KG1 (cell line): ENCODE measurements around the gene MYO5B.

ENCODE experiments used
- DNase-seq: peaks from one replicate; lab custom pipeline; 2025; lab: John Stamatoyannopoulos, UW

MYO5B gene

GRCh38 chr18:49968644-49969309, 226.2 kb downstream of the MYO5B start:
- DNase-seq = no peak

- DNase-seq = no peak
Observed at GRCh38 chr18:49967636-49968313, 227.2 kb downstream of the MYO5B start.

GRCh38 chr18:49967171-49967570, 227.8 kb downstream of the MYO5B start:
- DNase-seq = no peak

GRCh38 chr18:49966090-49966489, 228.9 kb downstream of the MYO5B start:
- no peak for DNase-seq

- DNase-seq = no peak
Observed at GRCh38 chr18:49963217-49963616, 231.7 kb downstream of the MYO5B start.

- DNase-seq = no peak
Observed at GRCh38 chr18:49961271-49961670, 233.7 kb downstream of the MYO5B start.

- no peak for DNase-seq
Observed at GRCh38 chr18:49960376-49960775, 234.6 kb downstream of the MYO5B start.

GRCh38 chr18:49959176-49959575, 235.8 kb downstream of the MYO5B start:
- DNase-seq = no peak

GRCh38 chr18:49955263-49955662, 239.7 kb downstream of the MYO5B start:
- no peak for DNase-seq

- DNase-seq = no peak
Observed at GRCh38 chr18:49953391-49953790, 241.6 kb downstream of the MYO5B start.

GRCh38 chr18:49949951-49950395, 245.0 kb downstream of the MYO5B start:
- peak; percentile 38 for DNase-seq

GRCh38 chr18:49948975-49949374, 246.0 kb downstream of the MYO5B start:
- DNase-seq = no peak

GRCh38 chr18:49944663-49945062, 250.3 kb downstream of the MYO5B start:
- DNase-seq = no peak

GRCh38 chr18:49936821-49937220, 258.1 kb downstream of the MYO5B start:
- DNase-seq = no peak

- no peak for DNase-seq
Observed at GRCh38 chr18:49935215-49935614, 259.7 kb downstream of the MYO5B start.

- DNase-seq = no peak
Observed at GRCh38 chr18:49934457-49934856, 260.5 kb downstream of the MYO5B start.

GRCh38 chr18:49933530-49934128, 261.3 kb downstream of the MYO5B start:
- no peak for DNase-seq

GRCh38 chr18:49931760-49932159, 263.2 kb downstream of the MYO5B start:
- DNase-seq = no peak

- DNase-seq = no peak
Observed at GRCh38 chr18:49931179-49931578, 263.8 kb downstream of the MYO5B start.

GRCh38 chr18:49926106-49926745, 268.7 kb downstream of the MYO5B start:
- no peak for DNase-seq

GRCh38 chr18:49924293-49924983, 270.5 kb downstream of the MYO5B start:
- DNase-seq = no peak

- DNase-seq = no peak
Observed at GRCh38 chr18:49922228-49922627, 272.7 kb downstream of the MYO5B start.
